ENCODE results near the gene PPM1M.
"Not testable (repeated sequence)": the region's sequence is repeated elsewhere in the genome, so short reads cannot be mapped to it uniquely, and the experiment has no call there.

Gene PPM1M

DNA sequence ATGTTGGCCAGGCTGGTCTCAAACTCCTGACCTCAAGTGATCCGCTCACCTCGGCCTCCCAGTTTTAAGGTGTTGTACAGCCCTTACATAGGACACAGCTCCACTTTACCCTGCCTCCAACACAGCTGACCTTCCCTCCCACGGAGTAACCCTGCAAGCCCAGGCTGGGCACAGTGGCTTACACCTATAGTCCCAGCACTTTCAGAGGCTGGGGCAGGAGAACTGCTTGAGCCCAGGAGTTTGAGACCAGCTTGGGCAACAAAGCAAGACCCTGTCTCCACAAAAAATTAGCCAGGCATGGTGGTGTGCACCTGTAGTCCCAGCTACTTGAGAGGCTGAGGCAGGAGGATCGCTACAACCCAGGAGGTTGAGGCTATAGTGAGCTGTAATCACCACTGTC is 38.5 kb downstream of the PPM1M start:
- H3K36me3 ChIP-seq (ENCODE audit: control insufficient read depth in 1 of 2, insufficient read depth in 2 of 2, low read length in 2 of 2); H3K9me3 ChIP-seq (ENCODE audit: control insufficient read depth in 1 of 2, low read length in 2 of 2); H3K4me3 ChIP-seq (ENCODE audit: low read depth in 1 of 2, low read length in 2 of 2); H3K27me3 ChIP-seq (ENCODE audit: control insufficient read depth in 1 of 2, insufficient read depth in 2 of 2, low read length in 2 of 2); H3K9ac ChIP-seq (ENCODE audit: low read depth in 1 of 2, low read length in 2 of 2); H3K27ac ChIP-seq (ENCODE audit: low read depth, low read length): not testable (repeated sequence)
- peaks cover 35 to 36% of the 10 kb centered on the region in 2 donors for H3K4me1 ChIP-seq (ENCODE audit: control insufficient read depth in 1 of 2, insufficient read depth in 2 of 2, low read length in 2 of 2)

GRCh38 chr3:52286777-52287110 is 41.2 kb downstream of the PPM1M start:
- H3K4me1 ChIP-seq (ENCODE audit: control insufficient read depth in 1 of 2, insufficient read depth in 2 of 2, low read length in 2 of 2), result peaks cover 32 to 47% of the 10 kb centered on the region in 2 donors

GRCh38 chr3:52288674-52289073 is 43.1 kb downstream of the PPM1M start:
- Histone ChIP-seq H3K9ac (ENCODE audit: low read depth in 1 of 2, low read length in 2 of 2) (peak overlapping the region; percentile 99), H3K4me3 (ENCODE audit: low read depth in 1 of 2, low read length in 2 of 2) (peak overlapping the region; percentile 92 to 97), H3K4me1 (ENCODE audit: control insufficient read depth in 1 of 2, insufficient read depth in 2 of 2, low read length in 2 of 2) (peaks cover 27 to 59% of the 10 kb centered on the region in 2 donors), H3K36me3 (ENCODE audit: control insufficient read depth in 1 of 2, insufficient read depth in 2 of 2, low read length in 2 of 2) (peaks cover 19 to 28% of the 10 kb centered on the region in 2 donors), H3K9me3 (ENCODE audit: control insufficient read depth in 1 of 2, low read length in 2 of 2) (no peaks in the 10 kb centered on the region), H3K27me3 (ENCODE audit: control insufficient read depth in 1 of 2, insufficient read depth in 2 of 2, low read length in 2 of 2) (no peaks in the 10 kb centered on the region), H3K27ac (ENCODE audit: low read depth, low read length) (peak overlapping the region; percentile 100)

More at GRCh38 chr3:52286777-52287110, 41.2 kb downstream of the PPM1M start:
- Histone ChIP-seq H3K9me3 (ENCODE audit: control insufficient read depth in 1 of 2, low read length in 2 of 2) (no peaks in the 10 kb centered on the region), H3K36me3 (ENCODE audit: control insufficient read depth in 1 of 2, insufficient read depth in 2 of 2, low read length in 2 of 2) (peaks cover 8 to 9% of the 10 kb centered on the region in 2 donors), H3K27me3 (ENCODE audit: control insufficient read depth in 1 of 2, insufficient read depth in 2 of 2, low read length in 2 of 2) (no peaks in the 10 kb centered on the region), H3K9ac (ENCODE audit: low read depth in 1 of 2, low read length in 2 of 2) (peak overlapping the region; percentile 99), H3K4me3 (ENCODE audit: low read depth in 1 of 2, low read length in 2 of 2) (peak overlapping the region; percentile 92 to 97), H3K27ac (ENCODE audit: low read depth, low read length) (peak overlapping the region; percentile 100)

- Histone ChIP-seq H3K27me3 (ENCODE audit: control insufficient read depth in 1 of 2, insufficient read depth in 2 of 2, low read length in 2 of 2) (no peaks in the 10 kb centered on the region), H3K9me3 (ENCODE audit: control insufficient read depth in 1 of 2, low read length in 2 of 2) (no peaks in the 10 kb centered on the region), H3K9ac (ENCODE audit: low read depth in 1 of 2, low read length in 2 of 2) (peak overlapping the region in 1 of 2 donors; percentile 99), H3K4me3 (ENCODE audit: low read depth in 1 of 2, low read length in 2 of 2) (peak overlapping the region; percentile 92 to 97), H3K4me1 (ENCODE audit: control insufficient read depth in 1 of 2, insufficient read depth in 2 of 2, low read length in 2 of 2) (peaks cover 27 to 58% of the 10 kb centered on the region in 2 donors), H3K36me3 (ENCODE audit: control insufficient read depth in 1 of 2, insufficient read depth in 2 of 2, low read length in 2 of 2) (peaks cover 19 to 35% of the 10 kb centered on the region in 2 donors), H3K27ac (ENCODE audit: low read depth, low read length) (peak overlapping the region; percentile 100)
Measured at GRCh38 chr3:52289338-52289746, 43.8 kb downstream of the PPM1M start.

- Histone ChIP-seq H3K4me3 (ENCODE audit: low read depth in 1 of 2, low read length in 2 of 2) (peak overlapping the region; percentile 71 to 81), H3K36me3 (ENCODE audit: control insufficient read depth in 1 of 2, insufficient read depth in 2 of 2, low read length in 2 of 2) (peaks cover 21 to 40% of the 10 kb centered on the region in 2 donors), H3K4me1 (ENCODE audit: control insufficient read depth in 1 of 2, insufficient read depth in 2 of 2, low read length in 2 of 2) (peaks cover 27 to 52% of the 10 kb centered on the region in 2 donors), H3K9ac (ENCODE audit: low read depth in 1 of 2, low read length in 2 of 2) (peak overlapping the region; percentile 62 to 82), H3K9me3 (ENCODE audit: control insufficient read depth in 1 of 2, low read length in 2 of 2) (no peaks in the 10 kb centered on the region), H3K27me3 (ENCODE audit: control insufficient read depth in 1 of 2, insufficient read depth in 2 of 2, low read length in 2 of 2) (no peaks in the 10 kb centered on the region), H3K27ac (ENCODE audit: low read depth, low read length) (peak overlapping the region; percentile 100)
Measured at GRCh38 chr3:52289747-52290595, 44.4 kb downstream of the PPM1M start.

DNA sequence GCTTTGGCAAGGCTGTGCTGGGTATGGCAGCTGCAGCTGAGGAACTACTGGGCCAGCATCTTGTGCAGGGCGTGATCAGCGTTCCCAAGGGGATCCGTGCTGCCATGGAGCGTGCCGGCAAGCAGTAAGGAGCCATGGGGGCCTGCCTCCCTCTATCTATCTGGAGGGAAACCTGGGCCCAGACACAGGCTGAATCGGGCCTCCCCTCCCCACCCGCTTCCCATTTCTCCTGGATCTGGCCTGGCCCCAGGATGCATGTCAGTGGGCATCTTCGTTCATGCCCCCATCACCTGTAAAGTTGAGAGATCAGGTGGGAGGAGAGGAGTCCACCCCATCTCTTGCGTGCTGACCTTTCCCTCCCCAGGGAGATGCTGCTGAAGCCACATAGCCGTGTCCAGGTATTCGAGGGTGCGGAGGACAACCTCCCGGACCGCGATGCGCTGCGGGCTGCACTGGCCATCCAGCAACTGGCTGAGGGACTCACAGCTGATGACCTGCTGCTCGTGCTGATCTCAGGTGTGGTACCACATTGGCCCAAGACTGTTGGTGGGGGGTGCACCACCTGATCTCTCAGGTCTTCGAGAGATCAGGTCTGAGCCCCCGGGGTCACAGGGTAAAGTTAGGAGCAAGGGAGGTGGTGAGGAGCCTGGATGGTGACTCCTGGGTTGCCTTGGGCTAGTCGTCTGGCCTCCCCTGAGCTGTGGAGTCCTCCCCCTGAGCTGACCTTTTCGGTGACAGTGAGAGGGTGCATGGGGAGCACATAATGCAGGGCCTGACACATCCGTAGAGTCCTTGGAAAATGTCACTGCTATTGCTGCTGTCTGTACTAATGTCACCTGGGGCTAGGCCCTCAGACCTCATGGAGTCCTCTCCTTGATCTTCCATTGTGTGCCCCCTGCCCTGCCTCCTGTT is 45.3 kb downstream of the PPM1M start:
- peaks cover 27 to 55% of the 10 kb centered on the region in 2 donors for H3K4me1 ChIP-seq (ENCODE audit: control insufficient read depth in 1 of 2, insufficient read depth in 2 of 2, low read length in 2 of 2)
- H3K27me3 ChIP-seq (ENCODE audit: control insufficient read depth in 1 of 2, insufficient read depth in 2 of 2, low read length in 2 of 2), result no peaks in the 10 kb centered on the region
- peaks cover 22 to 48% of the 10 kb centered on the region in 2 donors for H3K36me3 ChIP-seq (ENCODE audit: control insufficient read depth in 1 of 2, insufficient read depth in 2 of 2, low read length in 2 of 2)
- H3K4me3 ChIP-seq (ENCODE audit: low read depth in 1 of 2, low read length in 2 of 2), result peak overlapping the region; percentile 71 to 81
- H3K9ac ChIP-seq (ENCODE audit: low read depth in 1 of 2, low read length in 2 of 2), result peak overlapping the region; percentile 62 to 82
- H3K9me3 ChIP-seq (ENCODE audit: control insufficient read depth in 1 of 2, low read length in 2 of 2), result no peaks in the 10 kb centered on the region
- H3K27ac ChIP-seq (ENCODE audit: low read depth, low read length), result peak overlapping the region; percentile 26

DNA sequence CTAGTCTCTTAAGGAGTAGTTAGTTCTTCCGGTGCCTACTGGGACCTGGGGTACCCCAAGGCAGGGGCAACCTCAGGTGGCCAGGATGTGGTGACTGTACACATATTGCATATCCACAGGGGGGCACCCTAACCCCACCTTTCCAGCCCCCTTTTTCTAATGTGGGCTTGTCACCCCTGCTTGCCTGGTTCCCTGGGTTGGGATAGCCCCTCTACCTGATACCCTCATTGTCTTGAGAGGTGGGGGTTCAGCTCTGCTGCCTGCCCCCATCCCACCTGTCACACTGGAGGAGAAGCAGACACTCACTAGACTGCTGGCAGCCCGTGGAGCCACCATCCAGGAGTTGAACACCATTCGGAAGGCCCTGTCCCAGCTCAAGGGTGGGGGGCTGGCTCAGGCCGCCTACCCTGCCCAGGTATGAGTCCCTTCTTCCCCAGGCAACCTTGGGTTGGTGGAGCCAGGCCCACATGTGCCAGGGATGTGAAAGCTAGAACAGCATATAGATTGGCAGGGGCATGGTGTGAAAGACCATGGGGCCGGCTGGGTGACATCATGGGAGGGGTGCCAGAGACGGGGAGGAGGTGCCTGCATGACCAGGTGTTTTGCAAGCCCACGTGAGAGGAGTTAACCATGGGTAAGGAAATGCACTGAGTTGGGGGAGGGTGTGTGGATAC is 46.1 kb downstream of the PPM1M start:
- Histone ChIP-seq H3K36me3 (ENCODE audit: control insufficient read depth in 1 of 2, insufficient read depth in 2 of 2, low read length in 2 of 2) (peaks cover 22 to 50% of the 10 kb centered on the region in 2 donors), H3K9ac (ENCODE audit: low read depth in 1 of 2, low read length in 2 of 2) (peak overlapping the region; percentile 62 to 82), H3K4me1 (ENCODE audit: control insufficient read depth in 1 of 2, insufficient read depth in 2 of 2, low read length in 2 of 2) (peaks cover 26 to 55% of the 10 kb centered on the region in 2 donors), H3K9me3 (ENCODE audit: control insufficient read depth in 1 of 2, low read length in 2 of 2) (no peaks in the 10 kb centered on the region), H3K27me3 (ENCODE audit: control insufficient read depth in 1 of 2, insufficient read depth in 2 of 2, low read length in 2 of 2) (no peaks in the 10 kb centered on the region), H3K27ac (ENCODE audit: low read depth, low read length) (no peak overlapping the region), H3K4me3 (ENCODE audit: low read depth in 1 of 2, low read length in 2 of 2) (peak overlapping the region; percentile 71 to 81)

DNA sequence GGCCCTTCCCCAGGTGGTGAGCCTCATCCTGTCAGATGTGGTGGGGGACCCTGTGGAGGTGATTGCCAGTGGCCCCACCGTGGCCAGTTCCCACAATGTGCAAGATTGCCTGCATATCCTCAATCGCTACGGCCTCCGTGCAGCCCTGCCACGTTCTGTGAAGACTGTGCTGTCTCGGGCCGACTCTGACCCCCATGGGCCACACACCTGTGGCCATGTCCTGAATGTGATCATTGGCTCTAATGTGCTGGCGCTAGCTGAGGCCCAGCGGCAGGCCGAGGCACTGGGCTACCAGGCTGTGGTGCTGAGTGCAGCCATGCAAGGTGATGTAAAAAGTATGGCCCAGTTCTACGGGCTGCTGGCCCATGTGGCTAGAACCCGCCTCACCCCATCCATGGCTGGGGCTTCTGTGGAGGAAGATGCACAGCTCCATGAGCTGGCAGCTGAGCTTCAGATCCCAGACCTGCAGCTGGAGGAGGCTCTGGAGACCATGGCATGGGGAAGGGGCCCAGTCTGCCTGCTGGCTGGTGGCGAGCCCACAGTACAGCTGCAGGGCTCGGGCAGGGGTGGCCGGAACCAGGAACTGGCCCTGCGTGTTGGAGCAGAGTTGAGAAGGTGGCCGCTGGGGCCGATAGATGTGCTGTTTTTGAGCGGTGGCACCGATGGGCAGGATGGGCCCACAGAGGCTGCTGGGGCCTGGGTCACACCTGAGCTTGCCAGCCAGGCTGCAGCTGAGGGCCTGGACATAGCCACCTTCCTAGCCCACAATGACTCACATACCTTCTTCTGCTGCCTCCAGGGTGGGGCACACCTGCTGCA is 46.9 kb downstream of the PPM1M start:
- H3K27ac ChIP-seq (ENCODE audit: low read depth, low read length), result no peak overlapping the region
- H3K27me3 ChIP-seq (ENCODE audit: control insufficient read depth in 1 of 2, insufficient read depth in 2 of 2, low read length in 2 of 2), result no peaks in the 10 kb centered on the region
- H3K36me3 ChIP-seq (ENCODE audit: control insufficient read depth in 1 of 2, insufficient read depth in 2 of 2, low read length in 2 of 2), result peaks cover 22 to 50% of the 10 kb centered on the region in 2 donors
- H3K9me3 ChIP-seq (ENCODE audit: control insufficient read depth in 1 of 2, low read length in 2 of 2), result no peaks in the 10 kb centered on the region
- peak overlapping the region in 1 of 2 donors; percentile 81 for H3K4me3 ChIP-seq (ENCODE audit: low read depth in 1 of 2, low read length in 2 of 2)
- peak overlapping the region; percentile 62 to 82 for H3K9ac ChIP-seq (ENCODE audit: low read depth in 1 of 2, low read length in 2 of 2)
- peaks cover 21 to 54% of the 10 kb centered on the region in 2 donors for H3K4me1 ChIP-seq (ENCODE audit: control insufficient read depth in 1 of 2, insufficient read depth in 2 of 2, low read length in 2 of 2)
